ENCODE data around the gene SOX1.

SOX1 gene

GRCh38 chr13:112073245-112074138 lies 6.5 kb downstream of the SOX1 start:
- H3K27ac ChIP-seq (ENCODE audit: low read length), result no peak overlapping the region
- H3K36me3 ChIP-seq (replicated peaks; ENCODE audit: insufficient read depth, low read length), result no peaks in the 10 kb centered on the region
- H3K9me2 ChIP-seq (replicated peaks; ENCODE audit: insufficient read depth, low read length), result no peaks in the 10 kb centered on the region
- no peaks in the 10 kb centered on the region; the same call in 1 of the 2 replicates for H3F3A ChIP-seq (ENCODE audit: insufficient read depth, low read length)
- TF ChIP-seq EZH2 (optimal IDR thresholded peaks at IDR 0.05; ENCODE audit: low read depth, low read length), result no peak
- TF ChIP-seq EZH2phosphoT487 (IDR thresholded peaks at IDR 0.05; ENCODE audit: low read length), result no peak
- TF ChIP-seq, protein P1, sequence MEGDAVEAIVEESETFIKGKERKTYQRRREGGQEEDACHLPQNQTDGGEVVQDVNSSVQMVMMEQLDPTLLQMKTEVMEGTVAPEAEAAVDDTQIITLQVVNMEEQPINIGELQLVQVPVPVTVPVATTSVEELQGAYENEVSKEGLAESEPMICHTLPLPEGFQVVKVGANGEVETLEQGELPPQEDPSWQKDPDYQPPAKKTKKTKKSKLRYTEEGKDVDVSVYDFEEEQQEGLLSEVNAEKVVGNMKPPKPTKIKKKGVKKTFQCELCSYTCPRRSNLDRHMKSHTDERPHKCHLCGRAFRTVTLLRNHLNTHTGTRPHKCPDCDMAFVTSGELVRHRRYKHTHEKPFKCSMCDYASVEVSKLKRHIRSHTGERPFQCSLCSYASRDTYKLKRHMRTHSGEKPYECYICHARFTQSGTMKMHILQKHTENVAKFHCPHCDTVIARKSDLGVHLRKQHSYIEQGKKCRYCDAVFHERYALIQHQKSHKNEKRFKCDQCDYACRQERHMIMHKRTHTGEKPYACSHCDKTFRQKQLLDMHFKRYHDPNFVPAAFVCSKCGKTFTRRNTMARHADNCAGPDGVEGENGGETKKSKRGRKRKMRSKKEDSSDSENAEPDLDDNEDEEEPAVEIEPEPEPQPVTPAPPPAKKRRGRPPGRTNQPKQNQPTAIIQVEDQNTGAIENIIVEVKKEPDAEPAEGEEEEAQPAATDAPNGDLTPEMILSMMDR (IDR thresholded peaks at IDR 0.05; ENCODE audit: low read length), result no peak
- H3K4me2 ChIP-seq (ENCODE audit: low read depth, low read length), result no peak overlapping the region
- H4K20me1 ChIP-seq (ENCODE audit: insufficient read depth, low read length), result no peaks in the 10 kb centered on the region
- DNase-seq, result no peak
- no peak overlapping the region for H3K9ac ChIP-seq (ENCODE audit: low read length)
- H3K79me2 ChIP-seq (ENCODE audit: low read length), result no peaks in the 10 kb centered on the region
- H2AFZ ChIP-seq (ENCODE audit: low read length), result no peak overlapping the region
- no peaks in the 10 kb centered on the region for H3K4me1 ChIP-seq (ENCODE audit: low read length)
- no peak overlapping the region for H3K4me3 ChIP-seq (ENCODE audit: low read length)
- H3K27me3 ChIP-seq (replicated peaks; ENCODE audit: insufficient read depth, low read length), result no peaks in the 10 kb centered on the region
- H3K9me3 ChIP-seq (replicated peaks; ENCODE audit: insufficient read depth, low read length), result no peaks in the 10 kb centered on the region

DNA sequence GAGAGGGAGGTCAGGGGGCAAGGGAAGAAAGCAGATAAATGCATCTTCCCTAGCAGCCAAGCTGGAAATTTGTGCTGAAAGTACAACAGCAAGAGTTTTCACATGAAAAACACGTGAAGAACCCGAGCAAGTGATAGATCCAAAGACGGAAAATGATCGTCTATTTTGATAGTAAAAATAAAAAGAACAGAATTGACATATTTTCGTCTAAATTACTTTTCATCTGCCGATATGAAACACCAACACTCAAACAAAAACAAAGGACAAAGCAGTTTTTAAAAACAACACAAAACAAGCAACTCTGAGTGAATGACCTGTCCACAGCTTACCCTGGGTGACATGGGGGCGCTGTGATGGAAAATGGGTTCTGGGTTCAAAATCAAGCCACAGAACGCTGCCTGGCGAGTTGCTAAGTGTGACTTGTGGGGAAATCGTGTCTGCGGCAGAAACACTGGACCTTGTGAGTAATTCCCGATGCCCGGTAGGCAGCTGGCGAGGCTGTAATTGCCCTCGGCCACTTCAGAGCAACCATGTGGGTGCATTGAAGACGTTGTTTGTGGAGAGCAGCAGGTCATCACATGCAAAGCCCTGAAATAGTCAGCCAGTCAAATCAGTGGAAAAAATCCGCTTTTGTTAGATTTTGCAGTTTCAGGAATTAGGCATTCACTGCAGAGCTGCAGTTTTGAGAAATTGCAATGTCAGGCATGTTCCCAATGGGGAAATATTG lies 7.4 kb downstream of the SOX1 start:
- H3K27me3 ChIP-seq (replicated peaks; ENCODE audit: insufficient read depth, low read length), result no peaks in the 10 kb centered on the region
- H3K4me3 ChIP-seq (ENCODE audit: low read length), result no peak overlapping the region
- no peak overlapping the region for H3K9ac ChIP-seq (ENCODE audit: low read length)
- TF ChIP-seq EZH2 (optimal IDR thresholded peaks at IDR 0.05; ENCODE audit: low read depth, low read length) (no peak), EZH2phosphoT487 (IDR thresholded peaks at IDR 0.05; ENCODE audit: low read length) (no peak)
- TF ChIP-seq, protein P1 (IDR thresholded peaks at IDR 0.05; ENCODE audit: low read length), result no peak
- no peak overlapping the region for H2AFZ ChIP-seq (ENCODE audit: low read length)
- H3F3A ChIP-seq (ENCODE audit: insufficient read depth, low read length), result no peaks in the 10 kb centered on the region; the same call in 1 of the 2 replicates
- H4K20me1 ChIP-seq (ENCODE audit: insufficient read depth, low read length), result no peaks in the 10 kb centered on the region
- H3K79me2 ChIP-seq (ENCODE audit: low read length), result no peaks in the 10 kb centered on the region
- no peak overlapping the region for H3K27ac ChIP-seq (ENCODE audit: low read length)
- no peaks in the 10 kb centered on the region for H3K9me2 ChIP-seq (replicated peaks; ENCODE audit: insufficient read depth, low read length)
- H3K4me2 ChIP-seq (ENCODE audit: low read depth, low read length), result no peak overlapping the region
- no peaks in the 10 kb centered on the region for H3K4me1 ChIP-seq (ENCODE audit: low read length)
- no peak for DNase-seq
- no peaks in the 10 kb centered on the region for H3K36me3 ChIP-seq (replicated peaks; ENCODE audit: insufficient read depth, low read length)
- H3K9me3 ChIP-seq (replicated peaks; ENCODE audit: insufficient read depth, low read length), result no peaks in the 10 kb centered on the region

DNA sequence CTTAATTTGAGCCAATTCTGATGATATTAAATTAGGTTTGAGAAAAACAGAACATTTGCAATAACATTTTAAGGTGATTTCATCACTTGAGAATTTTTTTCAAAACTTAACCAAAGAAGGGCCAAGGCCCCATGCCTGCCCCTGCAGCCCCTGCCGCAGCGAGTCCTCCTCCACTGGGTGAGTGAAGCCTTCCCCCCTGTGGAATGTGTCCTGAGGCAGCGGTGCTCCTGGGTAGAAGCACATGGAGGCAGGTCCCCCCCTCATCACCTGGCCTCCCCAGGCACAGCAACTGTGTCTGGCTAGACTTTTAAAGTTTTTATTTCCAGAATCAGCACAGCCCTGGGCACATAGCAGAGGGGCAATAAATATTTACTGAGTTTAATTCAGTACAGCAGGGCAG lies 10.8 kb downstream of the SOX1 start:
- Histone ChIP-seq H3K79me2 (ENCODE audit: low read length) (no peaks in the 10 kb centered on the region), H3K9me2 (replicated peaks; ENCODE audit: insufficient read depth, low read length) (no peaks in the 10 kb centered on the region), H3K4me3 (ENCODE audit: low read length) (no peak overlapping the region), H3K27me3 (replicated peaks; ENCODE audit: insufficient read depth, low read length) (no peaks in the 10 kb centered on the region), H4K20me1 (ENCODE audit: insufficient read depth, low read length) (no peaks in the 10 kb centered on the region), H3K9ac (ENCODE audit: low read length) (no peak overlapping the region), H3K27ac (ENCODE audit: low read length) (no peak overlapping the region), H3K4me1 (ENCODE audit: low read length) (no peaks in the 10 kb centered on the region), H3K4me2 (ENCODE audit: low read depth, low read length) (no peak overlapping the region), H3K9me3 (replicated peaks; ENCODE audit: insufficient read depth, low read length) (no peaks in the 10 kb centered on the region), H3K36me3 (replicated peaks; ENCODE audit: insufficient read depth, low read length) (no peaks in the 10 kb centered on the region), H2AFZ (ENCODE audit: low read length) (no peak overlapping the region), H3F3A (ENCODE audit: insufficient read depth, low read length) (no peaks in the 10 kb centered on the region; the same call in 1 of the 2 replicates)
- no peak for TF ChIP-seq EZH2phosphoT487 (IDR thresholded peaks at IDR 0.05; ENCODE audit: low read length)
- no peak for DNase-seq
